HG03432 (cell line): Measurements from ENCODE around the gene ZNF70.

ENCODE experiments used
- ATAC-seq: cut with Tn5 transposase; IDR thresholded peaks from one replicate; pipeline ENCODE4 v1.9.1; 2021; ENCODE audit warnings: mild to moderate bottlenecking, moderate library complexity; ENCODE audit not compliant: unreplicated experiment

ZNF70 gene

DNA sequence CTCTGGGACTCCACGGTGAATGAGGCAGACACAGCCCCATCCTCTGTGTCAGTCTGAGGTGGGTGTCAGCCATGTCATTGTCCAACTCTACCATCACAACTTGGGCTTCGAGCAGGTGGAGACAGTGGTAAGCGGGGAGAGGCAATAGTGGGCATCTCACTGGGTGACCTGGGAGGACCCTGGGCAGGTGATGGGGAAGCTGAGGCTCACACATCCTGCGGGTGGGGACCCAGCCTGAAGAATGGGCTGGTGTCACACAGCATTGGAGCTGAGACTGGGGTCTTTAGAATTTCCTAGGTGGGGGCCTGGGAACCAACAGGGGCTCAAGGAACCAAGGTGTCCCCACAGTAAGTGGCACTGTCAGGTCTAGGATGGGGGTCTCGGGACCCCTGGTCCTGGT lies 28.8 kb upstream of the ZNF70 start:
- no peak for ATAC-seq

DNA sequence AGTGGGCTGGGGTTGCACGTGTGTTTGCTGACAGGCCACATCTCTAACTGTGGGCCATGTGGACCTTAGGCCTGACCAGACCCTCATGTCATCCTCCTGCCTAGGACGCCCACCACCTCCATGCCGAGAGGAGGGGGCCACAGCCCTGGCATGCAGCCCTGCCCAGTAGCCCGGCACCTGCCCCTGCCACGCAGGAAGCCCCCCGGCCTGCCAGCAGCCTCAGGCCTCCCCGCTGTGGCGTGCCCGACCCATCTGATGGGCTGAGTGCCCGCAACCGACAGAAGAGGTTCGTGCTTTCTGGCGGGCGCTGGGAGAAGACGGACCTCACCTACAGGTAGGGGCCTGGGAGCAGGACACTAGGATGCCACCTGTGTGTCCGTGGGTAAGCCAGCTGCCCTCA lies 28.2 kb upstream of the ZNF70 start:
- ATAC-seq = no peak

DNA sequence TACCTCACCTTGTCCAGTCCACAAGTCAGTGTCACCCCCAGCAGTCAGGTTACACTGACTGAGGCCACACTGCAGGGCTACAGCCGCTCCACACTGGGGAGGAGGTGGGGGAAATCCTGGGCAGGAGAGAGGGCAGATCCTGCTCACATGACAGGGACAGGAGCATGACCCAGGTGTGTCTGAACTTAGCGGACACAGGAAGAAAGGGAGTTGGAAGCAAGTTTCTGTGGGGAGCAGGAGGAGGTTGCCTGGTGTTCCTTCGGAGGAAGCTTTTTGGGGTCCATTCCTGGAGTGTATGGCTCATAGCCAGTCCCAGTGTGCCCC lies 27.6 kb upstream of the ZNF70 start:
- ATAC-seq = no peak

DNA sequence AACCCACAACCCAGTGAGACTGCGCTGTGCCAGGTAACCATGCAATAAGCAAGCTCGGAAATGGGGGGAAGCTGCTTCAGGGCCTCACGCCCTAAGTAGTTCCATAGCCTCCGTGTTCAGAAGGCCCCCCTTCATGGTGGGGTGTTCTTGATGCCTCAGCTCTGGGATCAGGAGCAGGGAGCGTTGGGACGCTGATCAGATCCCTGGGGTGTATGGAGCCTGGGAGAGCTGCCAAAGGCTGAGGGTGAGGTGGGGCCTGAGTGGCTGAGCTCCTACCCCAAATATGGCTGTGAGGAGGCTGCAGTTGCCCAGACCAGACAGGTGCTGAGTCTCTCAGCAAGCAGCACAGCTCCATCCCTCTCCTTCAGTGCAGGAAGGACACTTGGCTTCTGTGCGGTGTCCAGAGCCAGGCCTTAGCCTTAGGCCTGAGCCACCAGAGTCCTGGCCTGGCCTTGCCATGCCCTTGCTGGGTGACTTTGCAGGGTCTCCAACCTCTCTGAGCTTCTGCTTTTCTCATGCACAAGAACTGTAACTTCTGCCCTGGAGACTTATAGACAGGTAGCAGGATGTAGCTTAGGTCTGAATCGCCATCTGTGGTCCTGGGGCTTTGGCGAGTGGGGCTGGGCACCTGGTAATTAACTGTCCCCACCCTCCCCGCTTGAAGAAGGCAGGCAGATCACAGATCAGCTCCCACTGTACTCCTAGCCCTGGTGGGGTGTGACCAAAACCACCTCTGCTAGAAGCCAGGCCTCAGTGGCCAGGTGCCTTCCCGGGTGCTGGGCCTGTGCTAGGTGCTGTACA lies 27.1 kb upstream of the ZNF70 start:
- no peak for ATAC-seq

DNA sequence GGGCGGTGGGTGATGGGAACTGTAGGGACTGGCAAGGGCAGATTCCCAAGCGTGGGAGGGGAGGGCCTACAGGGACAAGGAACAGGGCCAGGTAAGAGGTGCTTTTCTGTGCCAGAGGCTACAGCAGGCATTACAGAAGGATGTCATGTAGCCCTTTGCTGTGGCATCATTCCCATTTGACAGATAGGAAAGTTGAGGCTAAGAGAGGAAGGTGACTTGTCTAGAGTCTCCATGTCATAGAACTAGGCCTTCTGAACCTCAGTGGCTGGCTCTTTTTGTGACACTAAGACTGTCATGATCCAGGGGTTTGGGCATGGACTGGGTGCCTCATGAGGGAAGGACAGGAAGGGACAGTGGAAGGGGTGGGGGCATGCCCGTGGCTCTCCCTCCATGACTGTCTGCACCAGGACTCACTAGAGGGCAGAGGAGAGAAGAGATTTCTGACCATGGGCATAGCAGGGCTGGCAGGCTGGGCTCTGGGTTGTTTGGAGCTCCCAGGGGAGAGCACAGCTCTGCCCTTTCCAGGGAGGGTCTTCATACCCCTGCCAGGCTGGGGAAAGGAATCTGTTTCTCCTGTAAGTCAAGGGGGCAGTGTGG lies 25.0 kb upstream of the ZNF70 start:
- no peak for ATAC-seq

DNA sequence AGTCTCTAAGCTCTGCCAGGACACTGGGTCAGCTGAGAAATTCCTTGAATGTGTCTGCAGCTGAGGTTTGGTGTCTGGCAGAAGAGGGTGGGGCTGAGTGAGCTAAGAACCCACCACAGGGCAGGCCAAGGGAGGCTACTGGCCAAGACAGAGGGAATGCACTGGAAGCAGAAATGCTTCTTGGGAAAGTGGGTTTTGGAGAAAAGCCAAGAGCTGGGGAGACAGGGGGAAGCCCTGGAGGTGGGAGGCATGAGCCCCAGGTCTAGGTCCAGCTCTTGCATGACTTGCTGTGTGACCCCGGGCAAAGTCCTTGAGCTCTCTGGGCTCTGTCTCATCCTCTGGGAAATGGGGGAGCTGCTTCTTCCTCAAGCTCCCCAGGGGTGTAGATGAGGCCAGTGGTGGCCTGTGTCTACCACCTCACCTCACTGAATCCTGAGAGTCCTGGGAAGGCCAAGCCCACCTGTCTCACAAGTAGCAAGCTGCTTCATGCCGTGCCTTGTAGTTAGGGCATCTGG lies 24.1 kb upstream of the ZNF70 start:
- ATAC-seq = no peak

DNA sequence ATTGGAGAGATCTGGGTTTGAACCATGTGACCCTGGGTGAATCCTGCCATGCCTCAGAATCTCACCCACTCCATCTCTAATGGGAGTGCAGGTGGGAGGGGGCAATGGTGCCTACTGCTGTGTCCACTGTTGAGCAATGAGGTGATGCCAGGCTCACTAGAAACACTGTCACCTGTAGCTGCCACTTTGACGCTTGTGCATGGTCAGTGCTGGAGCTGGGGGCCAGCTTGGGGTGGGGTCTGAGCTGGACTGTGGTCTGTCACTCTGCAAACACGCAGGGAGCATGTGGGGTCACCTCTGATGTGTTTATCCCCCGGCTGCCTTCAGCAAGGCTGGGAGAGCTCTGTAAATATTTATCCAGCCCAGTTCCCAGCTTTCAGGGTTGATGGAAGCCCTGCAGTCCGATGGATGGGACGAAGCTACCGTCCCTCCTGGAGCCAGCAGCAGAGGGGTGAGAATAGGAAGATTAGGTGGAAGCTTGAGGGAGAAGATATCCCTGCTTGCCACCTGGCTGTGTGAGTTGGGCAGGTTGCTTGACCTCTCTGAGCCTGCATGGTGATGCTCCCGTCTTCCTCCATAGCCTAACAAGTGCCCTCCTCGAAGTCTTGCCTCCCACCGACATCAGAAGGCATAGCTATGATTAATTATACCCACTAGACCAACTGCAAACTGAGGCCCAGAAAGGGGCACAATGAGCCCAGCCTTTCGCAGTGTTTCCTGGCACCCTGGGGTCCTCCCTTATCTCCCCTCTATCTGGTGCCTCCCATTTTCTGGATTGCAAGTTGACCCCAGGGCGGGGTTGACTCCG lies 23.4 kb upstream of the ZNF70 start:
- no peak for ATAC-seq

DNA sequence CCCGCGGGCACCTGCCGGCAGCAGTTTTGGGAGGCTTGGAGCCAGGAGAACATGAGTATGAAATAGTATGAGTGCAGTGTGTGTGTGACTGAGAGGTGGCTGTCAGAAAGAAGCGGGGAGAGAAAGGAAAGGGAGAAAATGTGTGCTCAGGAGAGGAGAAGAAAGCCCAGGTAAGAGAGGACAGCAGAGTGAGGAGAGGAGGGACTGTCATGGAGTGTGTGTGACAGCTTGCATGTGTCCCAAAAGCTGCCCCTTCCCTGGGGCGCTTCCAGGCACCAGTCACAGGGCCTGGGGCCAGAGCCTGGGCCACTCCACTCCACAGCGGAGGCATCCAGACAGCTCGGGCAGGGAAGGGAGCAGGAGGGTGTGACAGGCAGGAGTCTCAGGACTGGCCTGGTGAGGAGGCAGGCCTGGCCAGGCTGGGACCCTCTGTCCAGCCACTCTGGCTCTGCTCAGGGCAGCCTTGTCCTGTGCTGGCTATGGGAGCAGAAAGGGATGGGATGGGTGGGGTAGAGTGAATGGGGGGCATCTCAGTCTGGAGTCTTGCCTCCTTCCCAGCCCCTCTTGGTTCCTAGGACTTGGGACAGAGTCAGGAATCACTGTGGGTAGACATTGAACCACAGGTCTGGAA lies 22.7 kb upstream of the ZNF70 start:
- ATAC-seq = no peak

DNA sequence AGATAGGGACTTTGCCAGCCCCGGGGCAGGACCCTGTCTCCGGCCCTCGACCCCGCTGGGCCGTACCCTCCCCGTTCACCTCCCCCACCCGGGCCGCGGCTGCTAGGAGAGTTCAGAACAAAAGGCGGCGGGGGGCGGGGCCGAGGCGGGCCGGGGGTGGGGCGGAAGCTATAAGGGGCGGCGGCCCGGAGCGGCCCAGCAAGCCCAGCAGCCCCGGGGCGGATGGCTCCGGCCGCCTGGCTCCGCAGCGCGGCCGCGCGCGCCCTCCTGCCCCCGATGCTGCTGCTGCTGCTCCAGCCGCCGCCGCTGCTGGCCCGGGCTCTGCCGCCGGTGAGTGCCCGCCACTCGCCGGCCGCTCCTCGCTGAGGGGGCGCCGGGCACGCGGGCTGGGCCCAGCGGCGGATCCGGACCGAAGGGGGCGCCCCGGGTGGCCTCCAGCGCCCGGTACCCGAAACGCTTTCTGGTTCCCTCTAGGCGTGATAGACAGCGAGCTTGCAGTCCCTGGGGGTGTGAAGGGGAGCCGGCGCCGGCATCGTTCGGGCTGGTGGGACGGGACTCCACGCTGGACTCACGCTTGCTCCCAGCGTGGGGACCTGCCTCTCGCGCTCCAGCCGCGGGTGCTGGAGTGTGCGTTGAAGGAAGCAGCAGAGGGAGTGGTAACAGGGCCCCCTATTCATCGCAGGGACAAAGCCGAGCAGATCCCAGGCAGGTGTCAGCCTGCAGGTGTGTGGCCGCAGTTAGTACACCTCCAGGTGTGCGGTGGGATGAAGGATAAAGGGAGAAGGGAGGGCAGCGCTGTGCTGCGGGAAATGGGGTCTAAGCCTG lies 21.9 kb upstream of the ZNF70 start, which contains the start of gene MMP11:
TSS of gene MMP11 (plus strand) at position 201 of the 825 bp plus-strand sequence. CDS start at position 223, 22 bp downstream.
- ATAC-seq = no peak

DNA sequence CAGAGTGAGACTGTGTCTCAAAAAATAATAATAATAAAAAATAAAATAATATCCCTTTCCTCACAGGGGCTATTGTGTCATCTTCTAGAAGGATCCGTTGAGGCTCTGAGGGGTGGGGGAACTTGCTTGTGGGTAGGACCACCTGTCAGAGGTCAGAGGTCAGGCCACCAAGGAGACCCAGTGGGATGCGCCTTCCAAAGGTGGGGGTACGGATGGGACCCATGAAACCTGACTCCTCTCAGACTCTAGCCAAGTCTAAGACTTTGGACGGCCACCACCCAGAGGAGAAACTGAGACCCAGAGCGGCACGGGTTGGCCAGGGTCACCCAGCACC lies 21.4 kb upstream of the ZNF70 start:
- ATAC-seq = no peak

DNA sequence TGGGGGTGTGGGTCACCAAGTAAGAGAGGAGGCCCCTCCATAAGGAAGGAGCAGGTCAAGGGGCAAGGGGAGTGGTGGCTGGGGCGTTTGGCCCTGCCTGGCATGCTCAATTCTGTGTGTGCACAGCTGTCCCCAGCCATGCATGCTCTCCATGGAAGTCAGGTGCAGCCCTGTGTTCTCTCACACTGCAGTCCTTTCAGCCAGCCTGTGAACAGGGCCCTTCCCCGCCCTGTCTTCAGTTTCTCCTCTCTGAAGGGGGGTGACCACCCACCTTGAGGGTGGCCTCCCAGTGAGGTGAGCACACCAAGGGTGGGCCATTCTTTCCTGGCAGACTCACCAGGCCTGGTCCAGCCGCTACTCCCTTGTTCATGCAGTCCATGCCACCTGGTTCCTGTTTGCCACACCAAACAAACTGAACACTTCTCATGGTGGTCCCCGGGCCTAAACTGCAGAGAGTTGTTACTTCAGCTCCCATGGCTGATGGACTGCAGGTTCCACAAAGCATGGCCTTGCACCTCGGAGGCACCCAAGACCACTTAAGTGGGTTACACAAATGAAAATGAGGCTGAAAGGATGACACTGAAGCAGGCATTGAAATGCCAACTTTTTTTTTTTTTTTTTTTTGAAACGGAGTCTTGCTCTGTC lies 18.5 kb upstream of the ZNF70 start:
- no peak for ATAC-seq

DNA sequence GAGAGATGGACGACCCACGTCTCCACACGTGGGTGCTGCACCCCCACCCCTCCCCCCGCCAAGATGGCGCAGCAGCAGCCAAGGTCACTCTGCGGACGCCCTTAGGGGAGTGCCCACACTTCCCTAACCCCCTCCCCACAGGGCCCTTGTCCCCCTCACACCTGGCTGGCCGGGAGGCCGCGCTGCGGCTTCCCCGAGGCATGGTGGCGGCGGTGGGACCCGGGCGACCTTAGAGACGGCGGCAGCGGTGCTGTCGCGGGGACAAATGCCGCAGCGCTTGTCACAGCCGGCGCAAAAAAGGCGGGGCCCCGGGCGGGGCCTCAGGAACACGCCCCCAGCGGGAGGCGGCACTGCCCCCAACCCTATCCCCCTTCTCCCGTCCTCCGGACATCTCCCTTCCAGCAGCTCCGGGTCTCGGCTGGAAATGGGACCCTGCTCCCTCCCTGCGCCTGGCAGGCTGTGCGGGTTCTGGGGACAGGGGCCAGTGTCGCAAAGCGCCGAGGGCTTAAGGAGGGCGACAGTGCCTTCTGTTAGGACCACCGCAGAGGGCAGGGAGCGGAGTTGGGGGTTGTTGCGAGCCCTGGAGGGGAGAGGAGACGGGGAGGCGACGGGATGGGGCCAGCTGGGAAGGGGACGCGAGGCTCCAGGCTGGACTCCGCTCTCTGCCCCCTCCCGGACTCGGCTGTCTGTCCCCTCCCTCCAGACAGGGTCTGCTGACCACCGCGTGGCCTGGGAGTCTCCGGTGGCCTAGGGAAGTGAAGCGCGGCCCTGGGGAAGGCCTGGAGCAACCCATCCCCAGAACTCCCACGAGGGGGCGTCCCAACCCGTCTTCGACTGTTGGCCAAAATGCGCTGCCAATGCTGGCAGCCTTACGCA lies 17.0 kb upstream of the ZNF70 start, which contains the start of gene CHCHD10:
TSS of gene CHCHD10 (minus strand) at position 300 of the 876 bp plus-strand sequence. CDS start at position 202, 98 bp downstream.
- ATAC-seq = peak; percentile 62

DNA sequence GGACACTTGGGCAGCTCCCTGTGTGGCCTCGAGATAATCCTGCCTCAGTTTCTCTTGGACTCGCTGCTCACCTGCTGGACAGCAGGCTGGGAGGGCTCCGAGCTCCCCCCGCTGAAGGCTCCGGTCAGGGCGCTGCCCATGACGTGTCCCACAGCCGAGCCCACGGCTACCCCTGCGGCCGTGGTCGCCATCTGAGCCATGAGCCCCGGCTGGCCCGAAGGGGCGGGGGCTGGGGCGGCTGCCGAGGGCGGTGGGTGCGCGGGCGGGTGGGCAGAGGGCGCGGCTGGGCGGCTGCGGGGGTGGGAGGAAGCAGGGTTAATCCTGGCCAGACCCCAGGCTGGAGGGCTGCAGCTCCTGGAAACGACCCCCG lies 16.4 kb upstream of the ZNF70 start:
- ATAC-seq = no peak

DNA sequence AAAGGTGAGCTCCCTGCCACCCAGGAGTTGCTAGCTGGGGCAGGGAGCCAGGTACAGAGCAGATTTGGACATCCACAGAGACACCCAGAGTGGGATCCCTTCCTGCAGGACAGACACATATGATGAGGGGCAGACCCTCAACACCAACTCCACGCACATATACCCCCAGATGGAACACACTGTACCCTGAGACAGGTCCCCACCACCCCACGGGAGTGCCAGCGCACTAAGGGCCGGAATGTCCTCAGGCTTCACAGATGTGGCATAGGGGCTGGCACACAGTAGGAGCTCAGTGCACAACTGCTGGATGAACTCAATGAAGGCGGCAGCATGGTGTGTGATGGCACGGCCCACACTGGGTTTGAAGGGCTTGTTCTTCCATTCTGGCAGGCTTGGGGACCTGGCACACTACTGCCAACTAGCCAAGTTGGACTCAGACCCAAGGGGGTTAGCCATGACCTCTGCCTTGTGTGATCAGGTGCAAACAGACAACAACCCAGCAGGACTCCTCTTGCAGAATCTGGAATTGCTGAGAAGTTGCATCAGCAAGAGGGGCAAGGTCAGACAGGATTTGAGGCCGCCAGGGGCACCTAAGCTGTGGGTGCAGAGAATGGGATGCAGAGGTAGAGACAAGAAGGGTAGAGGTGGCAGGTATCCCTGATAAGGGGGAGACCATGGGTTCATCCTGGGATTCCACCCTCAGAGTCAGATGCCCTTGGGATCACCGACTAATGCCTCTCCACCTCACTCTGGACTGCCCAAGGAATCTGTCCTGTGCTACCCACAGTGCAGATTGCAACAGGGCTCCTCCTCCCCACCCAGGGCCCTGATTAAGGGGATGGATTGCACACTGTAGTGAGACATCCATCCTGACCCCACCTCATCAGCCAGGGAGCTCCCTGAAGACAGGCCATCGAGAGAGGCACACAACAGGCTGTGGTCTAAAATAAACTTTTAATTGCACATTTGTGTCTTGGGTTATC lies 14.3 kb upstream of the ZNF70 start:
- ATAC-seq = no peak

DNA sequence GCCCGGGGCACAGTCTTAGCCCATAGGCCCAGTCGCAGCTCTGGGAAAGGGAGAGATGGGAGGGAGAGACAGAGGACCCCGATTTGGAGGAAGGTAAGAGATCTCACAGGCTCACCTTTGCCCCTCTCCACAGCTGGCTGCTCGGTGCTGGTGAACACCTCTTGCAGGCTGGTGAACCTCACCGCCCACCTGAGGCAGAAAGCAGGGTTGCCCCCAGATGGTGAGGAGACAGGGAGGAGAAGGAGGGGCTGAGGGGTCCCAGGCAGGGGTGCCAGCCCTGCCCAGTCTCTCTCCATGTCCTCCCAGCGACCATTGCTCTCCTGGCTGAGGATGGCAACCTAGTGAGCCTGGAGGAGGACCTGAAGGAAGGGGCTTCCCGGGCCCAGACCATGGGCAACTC lies 13.0 kb upstream of the ZNF70 start:
- ATAC-seq = no peak

DNA sequence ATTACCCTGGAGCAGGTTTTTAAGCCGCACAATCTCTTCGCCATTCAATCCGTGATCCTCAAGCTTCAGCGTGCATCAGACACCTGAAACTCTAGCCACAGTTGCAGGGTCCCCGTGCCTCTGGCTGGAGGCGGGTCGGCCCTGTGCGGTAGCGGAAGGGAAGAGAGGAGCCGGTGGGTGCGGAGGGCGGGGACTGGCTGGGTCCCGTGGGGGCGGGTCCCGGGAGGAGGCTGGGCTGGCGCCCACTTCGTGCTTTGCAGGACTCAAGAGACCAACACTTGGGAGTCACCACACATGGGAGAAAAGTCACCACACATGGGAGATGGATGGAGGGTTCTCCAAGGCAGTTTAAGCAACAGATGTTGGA lies 12.7 kb upstream of the ZNF70 start:
- ATAC-seq = no peak

DNA sequence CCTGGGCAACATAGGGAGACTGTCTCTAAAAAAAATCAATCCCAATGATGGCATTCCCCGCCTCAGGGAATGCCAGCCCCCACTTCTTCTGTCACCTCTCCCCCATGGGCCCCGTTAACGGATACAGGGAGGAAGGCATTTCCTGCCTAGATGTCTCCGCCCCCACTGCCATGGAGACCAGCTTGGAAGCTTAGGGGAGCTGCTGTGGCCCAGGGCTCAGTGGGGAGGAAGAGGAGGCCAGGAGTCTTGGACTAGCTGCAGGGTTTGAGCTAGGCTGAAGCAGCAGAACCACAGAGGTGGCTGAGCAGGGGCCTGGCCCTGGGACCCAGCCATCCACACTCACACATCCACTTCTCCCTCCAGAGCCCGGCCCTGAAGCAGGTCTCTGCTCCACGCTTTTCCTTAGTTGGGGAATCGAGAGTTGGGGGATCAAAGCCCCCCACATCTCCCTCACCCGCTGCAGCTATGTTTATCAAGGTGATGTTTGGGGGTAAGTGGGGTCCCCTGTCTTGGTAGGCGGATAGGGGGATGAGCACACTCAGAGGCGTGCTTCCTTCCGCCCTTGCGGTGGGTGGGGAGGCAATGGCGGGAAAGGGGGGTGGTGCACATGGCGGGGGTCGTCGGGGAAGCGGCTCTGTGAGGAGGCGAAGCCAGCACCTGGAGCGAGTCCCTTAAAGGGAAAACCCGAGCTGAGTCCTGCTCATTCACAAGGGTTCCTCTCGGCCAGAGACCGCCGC lies 12.1 kb upstream of the ZNF70 start, which contains the start of gene C22orf15:
TSS of gene C22orf15 (plus strand) at position 149 of the 737 bp plus-strand sequence. CDS start at position 466, 317 bp downstream.
- no peak for ATAC-seq
